Measurements from ENCODE around the gene CNTN5.

CNTN5 gene

GRCh38 chr11:99893811-99894210, 873.1 kb downstream of the CNTN5 start:
- no peak for DNase-seq (ENCODE audit: low read depth in 2 of 3, low spot score in 1 of 3)

GRCh38 chr11:99901175-99901574, 880.4 kb downstream of the CNTN5 start:
- DNase-seq (ENCODE audit: low read depth in 2 of 3, low spot score in 1 of 3) = no peak

GRCh38 chr11:99911116-99911515, 890.4 kb downstream of the CNTN5 start:
- no peak for DNase-seq (ENCODE audit: low read depth in 2 of 3, low spot score in 1 of 3)

GRCh38 chr11:99916078-99916477, 895.3 kb downstream of the CNTN5 start:
- no peak for DNase-seq (ENCODE audit: low read depth in 2 of 3, low spot score in 1 of 3)

GRCh38 chr11:99918761-99919160, 898.0 kb downstream of the CNTN5 start:
- no peak for DNase-seq (ENCODE audit: low read depth in 2 of 3, low spot score in 1 of 3)

- no peak for DNase-seq (ENCODE audit: low read depth in 2 of 3, low spot score in 1 of 3)
Measured at GRCh38 chr11:99920956-99921355, 900.2 kb downstream of the CNTN5 start.

GRCh38 chr11:99925968-99926367, 905.2 kb downstream of the CNTN5 start:
- no peak for DNase-seq (ENCODE audit: low read depth in 2 of 3, low spot score in 1 of 3)

- no peak for DNase-seq (ENCODE audit: low read depth in 2 of 3, low spot score in 1 of 3)
Measured at GRCh38 chr11:99932684-99933083, 911.9 kb downstream of the CNTN5 start.

GRCh38 chr11:99934008-99934407, 913.3 kb downstream of the CNTN5 start:
- DNase-seq (ENCODE audit: low read depth in 2 of 3, low spot score in 1 of 3) = no peak

GRCh38 chr11:99937330-99937729, 916.6 kb downstream of the CNTN5 start:
- no peak for DNase-seq (ENCODE audit: low read depth in 2 of 3, low spot score in 1 of 3)

GRCh38 chr11:99952816-99953215, 932.1 kb downstream of the CNTN5 start:
- no peak for DNase-seq (ENCODE audit: low read depth in 2 of 3, low spot score in 1 of 3)

- DNase-seq (ENCODE audit: low read depth in 2 of 3, low spot score in 1 of 3) = no peak
Measured at GRCh38 chr11:99960536-99960935, 939.8 kb downstream of the CNTN5 start.

- no peak for DNase-seq (ENCODE audit: low read depth in 2 of 3, low spot score in 1 of 3)
Measured at GRCh38 chr11:99968336-99968735, 947.6 kb downstream of the CNTN5 start.

GRCh38 chr11:99973993-99974392, 953.2 kb downstream of the CNTN5 start:
- DNase-seq (ENCODE audit: low read depth in 2 of 3, low spot score in 1 of 3) = no peak

GRCh38 chr11:99979042-99979441, 958.3 kb downstream of the CNTN5 start:
- no peak for DNase-seq (ENCODE audit: low read depth in 2 of 3, low spot score in 1 of 3)

GRCh38 chr11:99987821-99988470, 967.2 kb downstream of the CNTN5 start:
- no peak for DNase-seq (ENCODE audit: low read depth in 2 of 3, low spot score in 1 of 3)

GRCh38 chr11:99988471-99988837, 967.7 kb downstream of the CNTN5 start:
- no peak for DNase-seq (ENCODE audit: low read depth in 2 of 3, low spot score in 1 of 3)

- no peak for DNase-seq (ENCODE audit: low read depth in 2 of 3, low spot score in 1 of 3)
Measured at GRCh38 chr11:100003985-100004384, 983.2 kb downstream of the CNTN5 start.

- no peak for DNase-seq (ENCODE audit: low read depth in 2 of 3, low spot score in 1 of 3)
Measured at GRCh38 chr11:100004541-100004940, 983.8 kb downstream of the CNTN5 start.

- no peak for DNase-seq (ENCODE audit: low read depth in 2 of 3, low spot score in 1 of 3)
Measured at GRCh38 chr11:100008417-100008816, 987.7 kb downstream of the CNTN5 start.

GRCh38 chr11:100009728-100010127, 989.0 kb downstream of the CNTN5 start:
- DNase-seq (ENCODE audit: low read depth in 2 of 3, low spot score in 1 of 3) = no peak

- DNase-seq (ENCODE audit: low read depth in 2 of 3, low spot score in 1 of 3) = no peak
Measured at GRCh38 chr11:100010393-100010792, 989.6 kb downstream of the CNTN5 start.

GRCh38 chr11:100011697-100012096, 990.9 kb downstream of the CNTN5 start:
- DNase-seq (ENCODE audit: low read depth in 2 of 3, low spot score in 1 of 3) = no peak

- no peak for DNase-seq (ENCODE audit: low read depth in 2 of 3, low spot score in 1 of 3)
Measured at GRCh38 chr11:100013011-100013410, 992.3 kb downstream of the CNTN5 start.

All from stimulated activated CD4-positive, alpha-beta T cell treated with anti-CD3 and anti-CD28 coated beads, Interleukin-12 subunit alpha, Interleukin-12 subunit beta, amount 100 ng/mL, for 48 hours (primary cell).